ENCODE results near the gene ZIK1. TPM values are rescaled to one million over a fixed set of nuclear protein-coding genes. Genes with fewer than 3 reads are reported as not detected.

The ZIK1 gene
- total and polyA plus RNA-seq, 9 of the 15 experiments (the other 6 are each of a cell fraction or from before 2014, with no cell fraction given) = 0.03 to 0.42 (median 0.15) TPM; not detected in 1

GRCh38 chr19:57599761-57600383, 15.9 kb downstream of the ZIK1 start, which contains the start of gene ZNF530 (continued):
- TF ChIP-seq TSHZ1 (CRISPR knock-in tag; IDR thresholded peaks at IDR 0.05) (no peak), HBP1 (CRISPR knock-in tag; IDR thresholded peaks at IDR 0.05) (no peak), ZNF512 (tag; IDR thresholded peaks at IDR 0.05) (no peak), SMAD1 (IDR thresholded peaks at IDR 0.05; ENCODE audit: low read depth, low read length, partially characterized antibody) (peak; percentile 97), FOXM1 (IDR thresholded peaks at IDR 0.05; ENCODE audit: low read depth) (no peak), FOXM1 (CRISPR knock-in tag; IDR thresholded peaks at IDR 0.05; ENCODE audit: low read depth) (no peak), TFAM (CRISPR knock-in tag; conservative IDR thresholded peaks at IDR 0.05) (no peak), YY1 (IDR thresholded peaks at IDR 0.05; ENCODE audit: borderline replicate concordance in 1 of 3, control insufficient read depth in 1 of 3, extremely low read depth in 1 of 3, insufficient read depth in 3 of 3, insufficient read length in 1 of 3, insufficient replicate concordance in 2 of 3, low read depth in 1 of 3, low read length in 2 of 3) (peak in 1 of 3 experiments; percentile 16), ZNF121 (CRISPR knock-in tag; conservative IDR thresholded peaks at IDR 0.05) (no peak), SMARCB1 (IDR thresholded peaks at IDR 0.05; ENCODE audit: insufficient read length, low read depth) (no peak), ZNF232 (CRISPR knock-in tag; IDR thresholded peaks at IDR 0.05) (no peak), BRD4 (IDR thresholded peaks at IDR 0.05) (no peak), RBFOX2 (IDR thresholded peaks at IDR 0.05; ENCODE audit: low read depth, low read length) (peak; percentile 71), CTBP1 (IDR thresholded peaks at IDR 0.05; ENCODE audit: borderline replicate concordance) (peak; percentile 30; the same call in 1 of the 2 replicates), SIN3B (IDR thresholded peaks at IDR 0.05; ENCODE audit: low read depth) (peak; percentile 51; the same call in 1 of the 2 replicates), PTRF (tag; IDR thresholded peaks at IDR 0.05) (no peak)
- TF ChIP-seq, protein P1, sequence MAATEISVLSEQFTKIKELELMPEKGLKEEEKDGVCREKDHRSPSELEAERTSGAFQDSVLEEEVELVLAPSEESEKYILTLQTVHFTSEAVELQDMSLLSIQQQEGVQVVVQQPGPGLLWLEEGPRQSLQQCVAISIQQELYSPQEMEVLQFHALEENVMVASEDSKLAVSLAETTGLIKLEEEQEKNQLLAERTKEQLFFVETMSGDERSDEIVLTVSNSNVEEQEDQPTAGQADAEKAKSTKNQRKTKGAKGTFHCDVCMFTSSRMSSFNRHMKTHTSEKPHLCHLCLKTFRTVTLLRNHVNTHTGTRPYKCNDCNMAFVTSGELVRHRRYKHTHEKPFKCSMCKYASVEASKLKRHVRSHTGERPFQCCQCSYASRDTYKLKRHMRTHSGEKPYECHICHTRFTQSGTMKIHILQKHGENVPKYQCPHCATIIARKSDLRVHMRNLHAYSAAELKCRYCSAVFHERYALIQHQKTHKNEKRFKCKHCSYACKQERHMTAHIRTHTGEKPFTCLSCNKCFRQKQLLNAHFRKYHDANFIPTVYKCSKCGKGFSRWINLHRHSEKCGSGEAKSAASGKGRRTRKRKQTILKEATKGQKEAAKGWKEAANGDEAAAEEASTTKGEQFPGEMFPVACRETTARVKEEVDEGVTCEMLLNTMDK (IDR thresholded peaks at IDR 0.05; ENCODE audit: borderline replicate concordance, insufficient read depth, low read depth, low read length, poor library complexity, severe bottlenecking) = no peak
- TF ChIP-seq, protein P2, sequence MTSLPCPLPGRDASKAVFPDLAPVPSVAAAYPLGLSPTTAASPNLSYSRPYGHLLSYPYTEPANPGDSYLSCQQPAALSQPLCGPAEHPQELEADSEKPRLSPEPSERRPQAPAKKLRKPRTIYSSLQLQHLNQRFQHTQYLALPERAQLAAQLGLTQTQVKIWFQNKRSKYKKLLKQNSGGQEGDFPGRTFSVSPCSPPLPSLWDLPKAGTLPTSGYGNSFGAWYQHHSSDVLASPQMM (CRISPR knock-in tag; IDR thresholded peaks at IDR 0.05) = no peak

All from K562 (cell line).